Stimulated activated effector memory CD8-positive, alpha-beta T cell treated with anti-CD3 and anti-CD28 coated beads, Interleukin-12 subunit alpha, Interleukin-12 subunit beta, amount 100 ng/mL, for 72 hours (primary cell): ENCODE data around the gene C1QTNF7.

ENCODE experiments used
- ATAC-seq: fragments of 150-1000 bp; cut with Tn5 transposase; 2 replicates; pipeline ENCODE4 v1.10.0; 2021
- DNase-seq, 2 donors: peaks; one replicate each; pipeline ENCODE4 v3.0.0; 2021 to 2022; ENCODE audit warnings: low spot score in 2 of 2
- H3K27ac Mint-ChIP-seq: one replicate; pipeline ENCODE4 v1.8.0; 2022; ENCODE audit warnings: mild to moderate bottlenecking, mixed read lengths
- H3K36me3 Mint-ChIP-seq: one replicate; pipeline ENCODE4 v1.8.0; 2022; ENCODE audit warnings: mild to moderate bottlenecking, mixed read lengths
- H3K4me1 Mint-ChIP-seq: one replicate; pipeline ENCODE4 v1.8.0; 2022; ENCODE audit warnings: mixed read lengths
- H3K4me3 Mint-ChIP-seq: one replicate; pipeline ENCODE4 v1.8.0; 2022; ENCODE audit warnings: mild to moderate bottlenecking, mixed read lengths
- H3K9me3 Mint-ChIP-seq: one replicate; pipeline ENCODE4 v1.8.0; 2022; ENCODE audit warnings: mixed read lengths

Gene C1QTNF7

GRCh38 chr4:15469402-15470127 is 41.7 kb downstream of the C1QTNF7 start, which contains the start of gene CC2D2A:
Gene CC2D2A, plus strand, starts transcription at chr4:15469882. Its CDS starts 6,051 bp downstream, at chr4:15475933.
- H3K4me3 Mint-ChIP-seq = peak within 1 kb of the TSS; percentile 41
- H3K36me3 Mint-ChIP-seq = no peaks in the 10 kb centered on the region
- ATAC-seq (no peak), DNase-seq (no peak)
- H3K27ac Mint-ChIP-seq = no peak within 1 kb of the TSS
- peaks cover 7% of the 10 kb centered on the region for H3K4me1 Mint-ChIP-seq
- H3K9me3 Mint-ChIP-seq = no peaks in the 10 kb centered on the region

GRCh38 chr4:15470128-15470475 is 42.3 kb downstream of the C1QTNF7 start:
- ATAC-seq (no peak), DNase-seq (no peak)
- H3K4me1 Mint-ChIP-seq = peaks cover 7% of the 10 kb centered on the region
- no peaks in the 10 kb centered on the region for H3K36me3 Mint-ChIP-seq
- no peaks in the 10 kb centered on the region for H3K9me3 Mint-ChIP-seq
- no peak overlapping the region for H3K27ac Mint-ChIP-seq
- H3K4me3 Mint-ChIP-seq = peak overlapping the region; percentile 41

- Mint-ChIP-seq H3K4me1 (no peaks in the 10 kb centered on the region), H3K36me3 (no peaks in the 10 kb centered on the region), H3K4me3 (no peak overlapping the region), H3K9me3 (no peaks in the 10 kb centered on the region), H3K27ac (no peak overlapping the region)
- DNase-seq = no peak
- no peak for ATAC-seq
Observed at GRCh38 chr4:15476396-15476795, 48.6 kb downstream of the C1QTNF7 start.

- no peaks in the 10 kb centered on the region for H3K9me3 Mint-ChIP-seq
- no peak for ATAC-seq
- H3K36me3 Mint-ChIP-seq = no peaks in the 10 kb centered on the region
Observed at GRCh38 chr4:15478724-15479088, 50.9 kb downstream of the C1QTNF7 start.

GRCh38 chr4:15479089-15479912 is 51.5 kb downstream of the C1QTNF7 start:
- ATAC-seq (no peak), DNase-seq (no peak)
- Mint-ChIP-seq H3K4me1 (no peaks in the 10 kb centered on the region), H3K27ac (no peak overlapping the region), H3K36me3 (no peaks in the 10 kb centered on the region), H3K9me3 (peaks cover 4% of the 10 kb centered on the region), H3K4me3 (no peak overlapping the region)

More at GRCh38 chr4:15478724-15479088, 50.9 kb downstream of the C1QTNF7 start:
- Mint-ChIP-seq H3K4me3 (no peak overlapping the region), H3K4me1 (no peaks in the 10 kb centered on the region), H3K27ac (no peak overlapping the region)
- DNase-seq = no peak

- H3K4me1 Mint-ChIP-seq = no peaks in the 10 kb centered on the region
- H3K36me3 Mint-ChIP-seq = no peaks in the 10 kb centered on the region
- no peak for DNase-seq
- ATAC-seq = no peak
- no peak overlapping the region for H3K4me3 Mint-ChIP-seq
- H3K9me3 Mint-ChIP-seq = peaks cover 6% of the 10 kb centered on the region
- no peak overlapping the region for H3K27ac Mint-ChIP-seq
Observed at GRCh38 chr4:15479913-15480185, 52.0 kb downstream of the C1QTNF7 start.

- Mint-ChIP-seq H3K27ac (no peak overlapping the region), H3K36me3 (no peaks in the 10 kb centered on the region), H3K4me3 (no peak overlapping the region), H3K4me1 (no peaks in the 10 kb centered on the region), H3K9me3 (peaks cover 11% of the 10 kb centered on the region)
- ATAC-seq = no peak
- no peak for DNase-seq
Observed at GRCh38 chr4:15481961-15482745, 54.3 kb downstream of the C1QTNF7 start.

GRCh38 chr4:15482842-15483241 is 55.0 kb downstream of the C1QTNF7 start:
- DNase-seq (no peak), ATAC-seq (no peak)
- H3K4me3 Mint-ChIP-seq = no peak overlapping the region
- no peak overlapping the region for H3K27ac Mint-ChIP-seq
- no peaks in the 10 kb centered on the region for H3K36me3 Mint-ChIP-seq
- no peaks in the 10 kb centered on the region for H3K4me1 Mint-ChIP-seq
- peaks cover 15% of the 10 kb centered on the region for H3K9me3 Mint-ChIP-seq

GRCh38 chr4:15488136-15488535 is 60.3 kb downstream of the C1QTNF7 start:
- no peak for DNase-seq

GRCh38 chr4:15488658-15489470 is 61.0 kb downstream of the C1QTNF7 start:
- Mint-ChIP-seq H3K9me3 (peaks cover 27% of the 10 kb centered on the region), H3K27ac (no peak overlapping the region), H3K4me1 (no peaks in the 10 kb centered on the region), H3K36me3 (no peaks in the 10 kb centered on the region), H3K4me3 (no peak overlapping the region)
- ATAC-seq (no peak), DNase-seq (no peak)

More at GRCh38 chr4:15488136-15488535, 60.3 kb downstream of the C1QTNF7 start:
- no peak overlapping the region for H3K27ac Mint-ChIP-seq
- no peak for ATAC-seq
- H3K4me1 Mint-ChIP-seq = no peaks in the 10 kb centered on the region
- H3K36me3 Mint-ChIP-seq = no peaks in the 10 kb centered on the region
- no peak overlapping the region for H3K4me3 Mint-ChIP-seq
- peaks cover 28% of the 10 kb centered on the region for H3K9me3 Mint-ChIP-seq

- peaks cover 21% of the 10 kb centered on the region for H3K9me3 Mint-ChIP-seq
- ATAC-seq (no peak), DNase-seq (no peak)
- H3K27ac Mint-ChIP-seq = no peak overlapping the region
- no peaks in the 10 kb centered on the region for H3K36me3 Mint-ChIP-seq
- no peak overlapping the region for H3K4me3 Mint-ChIP-seq
- H3K4me1 Mint-ChIP-seq = no peaks in the 10 kb centered on the region
Observed at GRCh38 chr4:15489551-15489950, 61.7 kb downstream of the C1QTNF7 start.

- no peak overlapping the region for H3K27ac Mint-ChIP-seq
- H3K9me3 Mint-ChIP-seq = peaks cover 11% of the 10 kb centered on the region
- ATAC-seq (no peak), DNase-seq (no peak)
- no peaks in the 10 kb centered on the region for H3K4me1 Mint-ChIP-seq
- no peaks in the 10 kb centered on the region for H3K36me3 Mint-ChIP-seq
- H3K4me3 Mint-ChIP-seq = no peak overlapping the region
Observed at GRCh38 chr4:15493411-15493810, 65.6 kb downstream of the C1QTNF7 start.

- H3K4me1 Mint-ChIP-seq = no peaks in the 10 kb centered on the region
- no peak overlapping the region for H3K27ac Mint-ChIP-seq
- no peak for ATAC-seq
Observed at GRCh38 chr4:15495621-15496020, 67.8 kb downstream of the C1QTNF7 start.

More at GRCh38 chr4:15495621-15496020, 67.8 kb downstream of the C1QTNF7 start:
- H3K9me3 Mint-ChIP-seq = no peaks in the 10 kb centered on the region
- DNase-seq = no peak
- H3K4me3 Mint-ChIP-seq = no peak overlapping the region
- no peaks in the 10 kb centered on the region for H3K36me3 Mint-ChIP-seq
